GM12878 (cell line): ENCODE data around the gene CCDC88A. TPM values are rescaled to one million over a fixed set of nuclear protein-coding genes. Genes with fewer than 3 reads are reported as not detected.

ENCODE experiments used
- ATAC-seq: fragments of 200-7000 bp; cut with Tn5 transposase; 3 replicates; pipeline ENCODE4 v1.9.1; 2020; ENCODE audit warnings: mild to moderate bottlenecking, moderate library complexity
- BruUV-seq: library from RNA; stranded (reverse); fragments of 400-500 nt; replicated peaks from 2 replicates; lab custom pipeline; 2021; lab: Mats Ljungman, UMichigan
- CTCF ChIA-PET: fragments of 300-600 bp; sonication (Branson Sonifier 250); formaldehyde crosslinking; extraction: SDS; loops from one replicate; lab custom pipeline; 2021; ENCODE audit warnings: inconsistent platforms; lab: Yijun Ruan, JAX
- POLR2A ChIA-PET: fragments of 350-600 bp; formaldehyde crosslinking; extraction: SDS; loops from one replicate; lab custom pipeline; 2021; ENCODE audit warnings: inconsistent platforms; lab: Charles Lee
- RAD21 ChIA-PET: fragments of 300-600 bp; sonication (Branson Sonifier 250); formaldehyde crosslinking; loops from one replicate; lab custom pipeline; 2023; ENCODE audit warnings: antibody characterized with exemption; ENCODE audit not compliant: unreplicated experiment; lab: Charles Lee
- SMC1A ChIA-PET: fragments of 300-600 bp; sonication (Branson Sonifier 250); formaldehyde crosslinking; loops from one replicate; lab custom pipeline; 2023; ENCODE audit not compliant: unreplicated experiment, uncharacterized antibody; lab: Charles Lee
- DNase-seq: peaks from one replicate; pipeline ENCODE4 v3.0.0-alpha.2; 2011; ENCODE audit warnings: low read depth, low spot score
- FAIRE-seq: peaks from 3 replicates; lab custom pipeline; 2011; peaks lifted over from hg19 to GRCh38; lab: Jason Lieb, UNC
- H2AFZ ChIP-seq: 2 replicates; pipeline ENCODE4 v1.6.0; 2011; ENCODE audit warnings: low read depth, low read length, control low read depth; ENCODE audit not compliant: control insufficient read depth
- H3K27ac ChIP-seq: 2 replicates; pipeline ENCODE4 v1.5.1; 2011; ENCODE audit warnings: control low read depth; ENCODE audit not compliant: control insufficient read depth, insufficient read depth
- H3K27me3 ChIP-seq, 2 experiments: replicated peaks in 1 of 2; 2 replicates each; pipeline versions ENCODE4 v1.6.0 to v1.6.1; 2011; ENCODE audit warnings: low read length in 1 of 2; ENCODE audit not compliant: control insufficient read depth in 2 of 2, insufficient read depth in 2 of 2
- H3K36me3 ChIP-seq, 2 experiments: 2 replicates each; pipeline ENCODE4 v1.5.1; 2011; ENCODE audit warnings: low read length in 1 of 2; ENCODE audit not compliant: control insufficient read depth in 2 of 2, insufficient read depth in 2 of 2
- H3K4me1 ChIP-seq: 2 replicates; pipeline ENCODE4 v1.6.1; 2011; ENCODE audit warnings: mild to moderate bottlenecking, low read length, moderate library complexity, mixed read lengths; ENCODE audit not compliant: control insufficient read depth, insufficient read depth
- H3K4me2 ChIP-seq: 2 replicates; pipeline ENCODE4 v1.6.0; 2011; ENCODE audit warnings: control low read depth; ENCODE audit not compliant: control insufficient read depth, insufficient read depth
- H3K4me3 ChIP-seq: fragments of 200-600 bp; sonication (generic); 2 replicates; pipeline ENCODE4 v1.5.1; 2016
- H3K79me2 ChIP-seq: 2 replicates; pipeline ENCODE4 v1.6.0; 2011; ENCODE audit warnings: low read length; ENCODE audit not compliant: control insufficient read depth, insufficient read depth
- H3K9ac ChIP-seq: 2 replicates; pipeline ENCODE4 v1.8.0; 2011; ENCODE audit warnings: low read length, control low read depth, mixed read lengths; ENCODE audit not compliant: control insufficient read depth, insufficient read depth
- H3K9me3 ChIP-seq: replicated peaks from 3 replicates; pipeline ENCODE4 v1.5.1; 2011; ENCODE audit warnings: mild to moderate bottlenecking, low read length; ENCODE audit not compliant: control insufficient read depth, insufficient read depth
- H4K20me1 ChIP-seq: 2 replicates; pipeline ENCODE4 v1.6.0; 2011; ENCODE audit not compliant: control insufficient read depth, insufficient read depth
- BCL11A ChIP-seq: IDR thresholded peaks from 2 replicates; pipeline ENCODE4 v1.6.1; 2011; ENCODE audit warnings: low read depth, low read length
- CREM ChIP-seq: IDR thresholded peaks from 2 replicates; pipeline ENCODE4 v1.6.1; 2014; ENCODE audit warnings: antibody characterized with exemption, low read depth
- EZH2 ChIP-seq: IDR thresholded peaks from 2 replicates; pipeline ENCODE4 v1.6.1; 2012; ENCODE audit warnings: low read depth, mild to moderate bottlenecking, control low read depth, inconsistent platforms, low read length, borderline replicate concordance; ENCODE audit not compliant: control insufficient read depth
- FOXK2 ChIP-seq: fragments of 450-650 bp; IDR thresholded peaks from 2 replicates; pipeline ENCODE4 v1.6.1; 2017; ENCODE audit warnings: mild to moderate bottlenecking, moderate library complexity
- IRF5 ChIP-seq: fragments of 450-650 bp; IDR thresholded peaks from 2 replicates; pipeline ENCODE4 v1.6.1; 2017; ENCODE audit warnings: borderline replicate concordance
- LARP7 ChIP-seq: fragments of 450-650 bp; IDR thresholded peaks from 2 replicates; pipeline ENCODE4 v1.6.1; 2017; ENCODE audit warnings: mild to moderate bottlenecking
- MXI1 ChIP-seq: fragments of 150-350 bp; IDR thresholded peaks from 2 replicates; pipeline ENCODE4 v1.6.1; 2011; ENCODE audit warnings: low read depth, mild to moderate bottlenecking, inconsistent platforms, low read length, improper control_type of control experiment
- MYB ChIP-seq: fragments of 150-350 bp; IDR thresholded peaks from 2 replicates; pipeline ENCODE4 v1.6.1; 2014; ENCODE audit warnings: mild to moderate bottlenecking, low read depth, low read length, borderline replicate concordance
- MYC ChIP-seq: IDR thresholded peaks from 2 replicates; pipeline ENCODE4 v1.6.1; 2011; ENCODE audit warnings: mild to moderate bottlenecking, low read length, moderate library complexity, inconsistent platforms; ENCODE audit not compliant: insufficient read depth, insufficient replicate concordance, insufficient read length, severe bottlenecking
- RELA ChIP-seq: fragments of 450-650 bp; IDR thresholded peaks from 2 replicates; pipeline ENCODE4 v1.8.0; 2014; ENCODE audit warnings: borderline replicate concordance; ENCODE audit not compliant: partially characterized antibody
- RELB ChIP-seq: fragments of 450-650 bp; IDR thresholded peaks from 2 replicates; pipeline ENCODE4 v1.6.1; 2017; ENCODE audit warnings: low read depth, mild to moderate bottlenecking, moderate library complexity
- SIX5 ChIP-seq: IDR thresholded peaks from 2 replicates; pipeline ENCODE4 v1.6.1; 2011; ENCODE audit warnings: mild to moderate bottlenecking, low read depth, low read length, moderate library complexity; ENCODE audit not compliant: severe bottlenecking
- SP1 ChIP-seq: IDR thresholded peaks from one replicate; pipeline ENCODE4 v1.6.1; 2011; ENCODE audit warnings: low read depth, low read length
- STAT1 ChIP-seq: fragments of 450-650 bp; conservative IDR thresholded peaks from 2 replicates; pipeline ENCODE4 v1.6.1; 2014; ENCODE audit warnings: antibody characterized with exemption, mild to moderate bottlenecking
- ZNF687 ChIP-seq: fragments of 450-650 bp; IDR thresholded peaks from 2 replicates; pipeline ENCODE4 v1.6.1; 2017; ENCODE audit warnings: mild to moderate bottlenecking, moderate library complexity
- WGBS: methylation state at CpG from one replicate; pipeline ENCODE4 v1.1.6; 2016; ENCODE audit warnings: low lambda C conversion rate; ENCODE audit not compliant: insufficient replicate concordance, insufficient coverage; ENCODE audit errors: missing lambda C conversion rate; 5-methylcytosine and 5-hydroxymethylcytosine counted together
- in situ Hi-C: fragments of 300-500 bp; cut with MboI; formaldehyde crosslinking; loops from 9 replicates; pipeline ENCODE4 v1.14.3; 2018; ENCODE audit warnings: mixed read lengths
- intact Hi-C: fragments of 100-400 bp; cut with micrococcal nuclease; formaldehyde crosslinking; loops from one replicate; pipeline ENCODE4 v1.14.2; 2022; ENCODE audit not compliant: unreplicated experiment
- polyA plus RNA-seq, 11 experiments: library from polyadenylated mRNA; depleted of rRNA in 4 of 11; unstranded in 6 of 11; stranded (reverse) in 5 of 11; fragments of >200 nt; fragmentation: Nextera tagmentation in 4 of 11; fragmentation: Illumina TruSeq in 1 of 11; extraction: Ambion mirVana in 4 of 11; extraction: Trizol in 1 of 11; gene quantifications; 1 replicate in 1 of 11; 2 replicates in 10 of 11; pipeline versions ENCODE4 v1.2.1 to v1.2.3, GENCODE V29; 2011 to 2016; ENCODE audit warnings: inconsistent platforms in 2 of 11, missing spikeins in 2 of 11, low read depth in 1 of 11
- total RNA-seq, 4 experiments: library from RNA; depleted of rRNA in 3 of 4; stranded (reverse); fragments of >200 nt in 3 of 4; fragmentation: Illumina TruSeq in 1 of 4; extraction: Trizol in 1 of 4; gene quantifications; 2 replicates each; pipeline versions ENCODE4 v1.2.1 to v1.2.3, GENCODE V29; 2013 to 2021

CCDC88A gene
- total and polyA plus RNA-seq, 10 of the 15 experiments (the other 5 are each of a cell fraction or from before 2014, with no cell fraction given) = 1.8 to 71.6 (median 45.9) TPM

- intact Hi-C loops = no loop called here
- no TSS peak for BruUV-seq
- Histone ChIP-seq H3K27ac (no peak overlapping the region), H3K9ac (no peak overlapping the region), H4K20me1 (no peaks in the 10 kb centered on the region), H3K4me3 (no peak overlapping the region), H3K4me1 (no peaks in the 10 kb centered on the region), H3K9me3 (no peaks in the 10 kb centered on the region), H3K27me3 (no peaks in the 10 kb centered on the region; a peak in 1 of 4 replicates), H3K36me3 (no peaks in the 10 kb centered on the region), H3K79me2 (no peaks in the 10 kb centered on the region), H3K4me2 (no peak overlapping the region), H2AFZ (no peak overlapping the region)
- 34% methylated on average over 2 of the region's 2 CpGs for WGBS
- in situ Hi-C loops = no loop called here
- no peak for DNase-seq
- FAIRE-seq = no peak
- POLR2A ChIA-PET = no interaction called here
- SMC1A ChIA-PET = interaction anchor here (1.0 kb wide), 1 partner anchor 8 kb away, joined by 3 read pairs; no protein-coding TSS in a partner anchor
- RAD21 ChIA-PET = no interaction called here
- TF ChIP-seq MXI1 (no peak), FOXK2 (no peak), MYC (no peak), BCL11A (no peak), CREM (no peak), SIX5 (no peak), LARP7 (no peak), STAT1 (no peak), EZH2 (no peak), MYB (no peak), IRF5 (no peak), RELA (no peak), ZNF687 (no peak), RELB (no peak), SP1 (no peak)
- CTCF ChIA-PET = interaction anchor here (0.7 kb wide), 1 partner anchor 30 kb away, joined by 3 read pairs; no protein-coding TSS in a partner anchor
- ATAC-seq = no peak
These were observed 42.0 kb upstream of the CCDC88A start for GRCh38 chr2:55461679-55462078.
